OCI-LY1 (cell line): ENCODE data around the gene NMT1.

Experiments
- EZH2 ChIP-seq: fragments of 200-600 bp; sonication (generic), shearing (Covaris generic); IDR thresholded peaks from 2 replicates; pipeline ENCODE4 v1.8.0; 2017; ENCODE audit warnings: borderline replicate concordance, mixed run types, mild to moderate bottlenecking, antibody characterized with exemption, low read length, moderate library complexity, mixed read lengths
- TF ChIP-seq, protein P1 (sequence below): fragments of 200-600 bp; sonication (generic), shearing (Covaris generic); IDR thresholded peaks from 2 replicates; pipeline ENCODE4 v1.5.1; 2017; ENCODE audit warnings: mild to moderate bottlenecking, antibody characterized with exemption, low read length, moderate library complexity, mixed read lengths

DNA sequence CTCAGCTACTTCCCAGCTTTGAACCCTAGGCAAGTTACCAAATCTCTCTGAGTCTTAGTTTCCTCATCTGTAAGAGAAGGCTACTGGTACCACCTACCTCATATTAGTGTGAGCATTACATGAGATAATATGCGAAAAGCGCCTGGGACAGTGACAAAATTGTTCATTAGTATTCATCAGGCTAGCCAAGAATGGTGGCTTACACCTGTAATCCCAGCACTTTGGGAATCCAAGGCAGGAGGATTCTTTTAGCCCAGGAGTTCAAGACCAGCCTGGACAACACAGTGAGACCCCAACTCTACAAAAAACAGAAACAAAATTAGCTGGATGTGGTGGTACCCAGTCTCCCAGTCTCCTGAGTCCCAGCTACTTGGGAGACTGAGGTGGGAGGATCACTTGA, 67.9 kb downstream of the NMT1 start:
- TF ChIP-seq, protein P1, sequence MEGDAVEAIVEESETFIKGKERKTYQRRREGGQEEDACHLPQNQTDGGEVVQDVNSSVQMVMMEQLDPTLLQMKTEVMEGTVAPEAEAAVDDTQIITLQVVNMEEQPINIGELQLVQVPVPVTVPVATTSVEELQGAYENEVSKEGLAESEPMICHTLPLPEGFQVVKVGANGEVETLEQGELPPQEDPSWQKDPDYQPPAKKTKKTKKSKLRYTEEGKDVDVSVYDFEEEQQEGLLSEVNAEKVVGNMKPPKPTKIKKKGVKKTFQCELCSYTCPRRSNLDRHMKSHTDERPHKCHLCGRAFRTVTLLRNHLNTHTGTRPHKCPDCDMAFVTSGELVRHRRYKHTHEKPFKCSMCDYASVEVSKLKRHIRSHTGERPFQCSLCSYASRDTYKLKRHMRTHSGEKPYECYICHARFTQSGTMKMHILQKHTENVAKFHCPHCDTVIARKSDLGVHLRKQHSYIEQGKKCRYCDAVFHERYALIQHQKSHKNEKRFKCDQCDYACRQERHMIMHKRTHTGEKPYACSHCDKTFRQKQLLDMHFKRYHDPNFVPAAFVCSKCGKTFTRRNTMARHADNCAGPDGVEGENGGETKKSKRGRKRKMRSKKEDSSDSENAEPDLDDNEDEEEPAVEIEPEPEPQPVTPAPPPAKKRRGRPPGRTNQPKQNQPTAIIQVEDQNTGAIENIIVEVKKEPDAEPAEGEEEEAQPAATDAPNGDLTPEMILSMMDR = no peak
- no peak for TF ChIP-seq EZH2
